ENCODE results near the gene LGR4.
"Not testable (repeated sequence)": the region's sequence is repeated elsewhere in the genome, so short reads cannot be mapped to it uniquely, and the experiment has no call there.

The LGR4 gene

GRCh38 chr11:27329867-27330632 is 142.5 kb downstream of the LGR4 start:
- DNase-seq = no peak

- DNase-seq = no peak
These were observed 144.0 kb downstream of the LGR4 start for GRCh38 chr11:27328614-27329013.

DNA sequence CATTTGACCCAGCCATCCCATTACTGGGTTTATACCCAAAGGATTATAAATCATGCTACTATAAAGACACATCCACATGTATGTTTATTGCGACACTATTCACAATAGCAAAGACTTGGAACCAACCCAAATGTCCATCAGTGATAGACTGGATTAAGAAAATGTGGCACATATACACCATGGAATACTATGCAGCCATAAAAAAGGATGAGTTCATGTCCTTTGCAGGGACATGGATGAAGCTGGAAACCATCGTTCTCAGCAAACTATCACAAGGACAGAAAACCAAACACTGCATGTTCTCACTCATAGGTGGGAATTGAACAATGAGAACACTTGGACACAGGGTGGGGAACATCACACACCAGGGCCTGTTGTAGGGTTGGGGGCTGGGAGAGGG is 145.5 kb downstream of the LGR4 start:
- DNase-seq = not testable (repeated sequence)

GRCh38 chr11:27322196-27322595 is 150.4 kb downstream of the LGR4 start:
- DNase-seq = not testable (repeated sequence)

- DNase-seq = not testable (repeated sequence)
These were observed 151.2 kb downstream of the LGR4 start for GRCh38 chr11:27321340-27321739.

- DNase-seq = peak; percentile 4
These were observed 153.5 kb downstream of the LGR4 start for GRCh38 chr11:27319072-27319471.

GRCh38 chr11:27317751-27318150 is 154.8 kb downstream of the LGR4 start:
- DNase-seq = no peak
